Stimulated activated CD4-positive, alpha-beta T cell treated with anti-CD3 and anti-CD28 coated beads, TNF-alpha, amount 100 ng/mL, for 24 hours (primary cell): ENCODE data around the gene MYO1H.
"Not testable (repeated sequence)": the region's sequence is repeated elsewhere in the genome, so short reads cannot be mapped to it uniquely, and the experiment has no call there.

Experiments
- DNase-seq, 3 experiments: peaks; one replicate each; pipeline ENCODE4 v3.0.0-alpha.2; 2020; ENCODE audit warnings: low read depth in 3 of 3

Gene MYO1H, protein sequence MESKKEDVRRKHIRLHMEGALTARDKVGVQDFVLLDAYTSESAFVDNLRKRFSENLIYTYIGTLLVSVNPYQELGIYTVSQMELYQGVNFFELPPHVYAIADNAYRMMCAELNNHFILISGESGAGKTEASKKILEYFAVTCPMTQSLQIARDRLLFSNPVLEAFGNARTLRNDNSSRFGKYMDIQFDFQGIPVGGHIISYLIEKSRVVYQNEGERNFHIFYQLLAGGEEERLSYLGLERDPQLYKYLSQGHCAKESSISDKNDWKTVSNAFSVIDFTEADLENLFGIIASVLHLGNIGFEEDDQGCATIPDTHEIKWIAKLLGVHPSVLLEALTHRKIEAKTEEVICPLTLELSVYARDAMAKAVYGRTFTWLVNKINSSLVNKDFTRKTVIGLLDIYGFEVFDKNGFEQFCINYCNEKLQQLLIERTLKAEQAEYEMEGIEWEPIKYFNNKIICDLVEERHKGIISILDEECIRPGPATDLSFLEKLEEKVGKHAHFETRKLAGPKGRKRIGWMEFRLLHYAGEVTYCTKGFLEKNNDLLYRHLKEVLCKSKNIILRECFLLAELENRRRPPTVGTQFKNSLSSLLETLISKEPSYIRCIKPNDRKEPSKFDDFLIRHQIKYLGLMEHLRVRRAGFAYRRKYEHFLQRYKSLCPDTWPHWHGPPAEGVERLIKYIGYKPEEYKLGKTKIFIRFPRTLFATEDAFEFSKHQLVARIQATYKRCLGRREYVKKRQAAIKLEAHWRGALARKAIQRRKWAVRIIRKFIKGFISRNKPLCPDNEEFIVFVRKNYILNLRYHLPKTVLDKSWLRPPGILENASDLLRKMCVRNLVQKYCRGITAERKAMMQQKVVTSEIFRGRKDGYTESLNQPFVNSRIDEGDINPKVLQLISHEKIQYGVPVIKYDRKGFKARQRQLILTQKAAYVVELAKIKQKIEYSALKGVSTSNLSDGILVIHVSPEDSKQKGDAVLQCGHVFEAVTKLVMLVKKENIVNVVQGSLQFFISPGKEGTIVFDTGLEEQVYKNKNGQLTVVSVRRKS

DNA sequence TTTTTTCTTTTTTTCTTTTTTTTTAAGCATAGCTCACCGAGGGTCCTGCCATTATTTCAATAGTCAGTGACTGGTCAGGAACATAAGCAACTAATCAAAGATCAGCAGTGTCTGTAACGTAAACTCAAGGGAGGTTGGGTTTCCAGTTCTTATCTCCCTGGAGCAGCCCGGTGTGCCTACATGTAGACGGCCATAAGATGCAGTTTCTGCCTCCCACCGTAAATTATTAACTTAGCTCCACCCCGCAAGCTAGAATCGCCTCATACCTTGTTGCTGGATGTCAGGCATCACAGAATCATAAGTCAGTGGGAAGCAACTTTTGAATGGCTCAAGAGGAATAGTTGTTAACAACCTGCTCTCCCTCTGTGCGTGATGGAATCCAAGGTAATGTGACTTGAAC, at the start of gene MYO1H:
Gene MYO1H (plus strand): TSS at position 312 of the 400 bp plus-strand sequence. CDS start 61 bp downstream, at position 373.
- DNase-seq, result no peak

DNA sequence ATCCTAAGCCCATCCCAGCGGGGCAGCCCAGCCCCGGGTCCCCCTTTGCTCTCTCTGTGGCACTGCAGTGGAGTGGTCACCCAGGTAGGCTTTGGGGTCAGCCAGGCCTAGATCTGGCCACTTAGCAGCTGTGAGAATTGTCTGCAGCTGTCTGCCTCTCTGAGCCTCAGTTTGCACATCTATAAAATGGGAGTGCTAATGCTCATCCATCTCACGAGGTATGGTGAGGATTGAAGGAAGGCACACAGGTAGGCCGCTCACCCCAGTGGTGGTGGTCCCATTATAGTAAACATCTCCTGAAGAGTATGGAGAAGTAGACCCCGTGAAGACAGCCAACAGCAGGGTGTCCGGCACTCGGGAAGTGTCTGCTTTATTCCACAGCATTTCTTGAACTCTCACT, 47.9 kb upstream of the MYO1H start:
- DNase-seq, result no peak

DNA sequence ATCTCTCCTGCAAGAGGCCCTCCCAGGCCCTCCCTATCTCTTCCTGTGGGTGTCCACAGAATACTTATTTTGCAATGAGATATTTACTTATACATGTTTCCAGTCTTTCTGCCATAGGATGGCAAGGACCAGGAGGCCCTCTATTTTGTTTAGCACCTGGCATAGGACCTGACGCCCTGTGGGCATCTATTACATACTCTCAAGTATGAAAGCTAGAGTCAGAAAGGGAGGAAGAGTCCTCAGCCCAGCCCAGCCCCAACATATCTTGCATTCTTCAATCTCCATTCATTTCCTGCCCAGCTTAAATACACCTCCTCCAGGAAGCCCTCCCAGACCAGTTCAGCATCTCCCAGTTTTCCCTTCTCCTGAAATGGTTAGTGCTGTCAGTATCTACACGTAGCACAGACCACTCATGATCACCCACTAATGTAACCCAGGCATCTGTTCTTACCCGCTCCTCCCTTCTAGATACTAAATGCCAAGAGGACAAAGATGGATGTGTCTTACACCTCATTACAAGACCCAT, 46.0 kb upstream of the MYO1H start:
- no peak for DNase-seq

DNA sequence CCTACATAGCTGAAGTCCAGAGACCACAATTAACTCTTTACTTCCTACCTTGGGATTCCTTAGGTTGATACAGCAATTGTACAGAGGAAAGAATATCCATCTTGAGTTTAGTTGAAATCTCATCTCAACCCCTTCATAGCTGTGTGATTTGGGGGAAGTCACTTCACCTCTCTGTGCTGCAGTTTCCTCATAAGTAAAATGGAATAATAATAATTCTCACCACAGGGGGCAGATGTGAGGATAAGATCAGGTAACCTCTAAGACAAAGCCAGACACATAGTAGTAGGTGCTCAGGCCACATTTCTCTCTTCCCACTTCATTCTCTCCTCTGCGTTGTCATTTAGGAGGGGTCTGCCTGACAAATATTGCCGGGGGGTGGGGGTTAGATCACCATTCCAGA, 45.3 kb upstream of the MYO1H start:
- no peak for DNase-seq

DNA sequence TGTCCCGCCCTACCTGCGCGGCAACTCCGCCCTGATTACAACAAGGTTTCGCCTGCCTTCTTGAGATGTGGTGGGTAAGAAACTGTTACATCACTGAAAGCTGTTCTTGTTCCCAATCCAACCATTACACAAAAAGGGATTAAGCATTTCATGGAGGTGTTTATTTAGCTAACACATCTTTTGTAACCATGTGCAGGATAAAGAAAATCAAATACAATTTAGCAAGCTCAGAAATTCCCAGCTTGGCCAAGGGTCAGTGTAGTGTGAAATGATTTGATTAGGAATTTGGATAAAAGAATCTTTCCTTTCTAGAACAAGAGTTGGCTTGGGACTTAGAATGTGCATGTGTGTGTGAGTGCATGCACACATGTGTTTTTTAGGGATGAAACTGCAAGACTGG, 44.9 kb upstream of the MYO1H start:
- no peak for DNase-seq

DNA sequence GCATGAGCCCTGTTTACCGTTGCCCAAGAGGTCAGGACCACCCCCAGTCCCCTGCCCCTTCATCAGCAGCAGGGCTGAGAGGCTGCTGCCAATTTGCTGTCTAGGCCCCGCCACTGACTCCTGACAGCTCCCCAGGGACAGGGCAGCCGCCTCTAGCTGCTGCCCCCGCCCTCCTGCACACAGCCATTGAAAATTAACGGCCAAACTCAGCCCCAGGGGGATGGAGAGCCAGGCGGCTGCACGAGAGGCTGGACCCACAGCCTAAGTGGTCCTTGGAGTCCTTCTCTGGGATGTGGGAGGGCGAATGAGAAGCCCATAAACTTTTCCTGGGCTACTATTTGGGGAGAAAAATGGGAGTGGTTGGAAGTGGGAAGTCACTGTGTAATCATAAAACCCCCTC, 43.2 kb upstream of the MYO1H start:
- no peak for DNase-seq

DNA sequence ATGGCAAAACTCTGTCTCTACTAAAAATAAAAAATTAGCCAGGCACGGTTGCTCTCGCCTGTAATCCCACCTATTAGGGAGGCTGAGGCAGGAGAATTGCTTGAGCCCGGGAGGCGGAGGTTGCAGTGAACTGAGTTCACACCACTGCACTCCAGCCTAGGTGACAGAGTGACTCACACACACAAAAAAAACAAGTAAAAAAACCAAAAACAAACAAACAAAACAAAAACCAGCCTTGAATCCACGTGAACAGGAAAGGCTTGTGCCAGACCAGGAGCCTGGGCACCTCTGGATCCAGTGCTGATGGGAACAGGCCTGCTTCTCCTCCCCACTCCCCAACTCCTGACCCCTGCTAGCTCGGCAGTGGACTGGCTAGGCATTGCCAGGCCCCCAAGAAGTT, 42.2 kb upstream of the MYO1H start:
- no peak for DNase-seq

DNA sequence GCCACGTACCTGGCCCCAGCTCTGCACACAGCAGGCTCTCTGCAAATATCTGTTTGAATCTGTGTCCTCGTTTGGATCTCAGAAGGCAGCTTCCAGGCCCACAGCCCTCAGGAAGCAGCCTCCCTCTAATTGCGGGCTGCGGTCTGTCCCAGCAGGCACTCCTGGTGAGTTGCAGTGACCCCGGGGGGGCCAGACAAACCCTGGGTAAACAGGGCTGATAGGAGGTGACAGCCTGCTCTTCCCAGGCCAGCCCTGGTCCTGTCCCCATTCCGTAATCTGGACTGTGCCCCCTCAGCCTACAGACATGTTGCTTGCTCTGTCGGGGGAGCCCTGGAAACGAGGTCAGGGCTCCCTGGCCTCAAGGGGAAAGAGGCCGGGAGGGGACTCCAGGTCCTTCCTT, 40.6 kb upstream of the MYO1H start:
- DNase-seq, result no peak

DNA sequence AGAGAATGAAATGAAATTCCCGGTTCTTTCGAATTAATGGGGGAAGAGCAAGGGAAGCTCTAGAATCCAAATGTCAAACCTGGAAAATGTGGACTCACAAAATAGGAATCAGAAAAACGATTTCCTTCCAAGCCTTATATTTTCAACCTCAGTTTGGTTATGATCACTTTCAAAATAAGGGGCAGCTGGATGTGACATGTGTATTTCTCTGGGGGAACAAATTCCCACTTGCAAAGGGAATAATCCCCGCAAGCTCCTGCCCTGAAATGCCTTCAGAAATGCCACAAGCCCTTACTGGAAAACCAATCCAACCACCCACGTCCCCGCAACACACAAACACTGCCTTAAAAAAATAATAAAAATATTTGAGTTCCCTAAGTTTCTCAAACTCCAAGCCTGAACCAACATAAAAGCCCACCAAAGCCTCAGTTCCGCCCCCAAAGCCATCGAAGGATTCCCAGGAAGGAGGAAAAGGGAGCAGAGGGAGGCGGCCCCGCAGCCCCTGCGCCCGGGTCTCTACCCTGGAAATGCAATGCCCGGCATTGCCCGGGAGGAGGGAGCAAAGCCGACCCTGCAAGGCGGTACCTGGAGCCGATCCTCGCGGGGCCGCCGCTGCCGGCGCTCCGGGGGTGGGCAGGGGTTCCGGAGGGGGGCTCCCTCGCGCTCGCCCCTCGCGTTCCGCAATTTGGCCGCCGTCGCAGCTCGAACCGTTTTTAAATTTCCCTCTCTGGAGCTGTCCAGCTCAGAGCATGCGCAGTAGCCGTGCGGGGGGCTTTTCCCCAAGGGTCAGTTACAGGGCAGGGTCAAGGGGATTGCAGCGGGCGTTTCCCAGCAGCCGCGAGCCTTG, 38.9 kb upstream of the MYO1H start, which contains the start of gene FOXN4:
Gene FOXN4 (minus strand): TSS at position 751 of the 847 bp plus-strand sequence. CDS start 963 bp downstream, outside the sequence.
- no peak for DNase-seq

DNA sequence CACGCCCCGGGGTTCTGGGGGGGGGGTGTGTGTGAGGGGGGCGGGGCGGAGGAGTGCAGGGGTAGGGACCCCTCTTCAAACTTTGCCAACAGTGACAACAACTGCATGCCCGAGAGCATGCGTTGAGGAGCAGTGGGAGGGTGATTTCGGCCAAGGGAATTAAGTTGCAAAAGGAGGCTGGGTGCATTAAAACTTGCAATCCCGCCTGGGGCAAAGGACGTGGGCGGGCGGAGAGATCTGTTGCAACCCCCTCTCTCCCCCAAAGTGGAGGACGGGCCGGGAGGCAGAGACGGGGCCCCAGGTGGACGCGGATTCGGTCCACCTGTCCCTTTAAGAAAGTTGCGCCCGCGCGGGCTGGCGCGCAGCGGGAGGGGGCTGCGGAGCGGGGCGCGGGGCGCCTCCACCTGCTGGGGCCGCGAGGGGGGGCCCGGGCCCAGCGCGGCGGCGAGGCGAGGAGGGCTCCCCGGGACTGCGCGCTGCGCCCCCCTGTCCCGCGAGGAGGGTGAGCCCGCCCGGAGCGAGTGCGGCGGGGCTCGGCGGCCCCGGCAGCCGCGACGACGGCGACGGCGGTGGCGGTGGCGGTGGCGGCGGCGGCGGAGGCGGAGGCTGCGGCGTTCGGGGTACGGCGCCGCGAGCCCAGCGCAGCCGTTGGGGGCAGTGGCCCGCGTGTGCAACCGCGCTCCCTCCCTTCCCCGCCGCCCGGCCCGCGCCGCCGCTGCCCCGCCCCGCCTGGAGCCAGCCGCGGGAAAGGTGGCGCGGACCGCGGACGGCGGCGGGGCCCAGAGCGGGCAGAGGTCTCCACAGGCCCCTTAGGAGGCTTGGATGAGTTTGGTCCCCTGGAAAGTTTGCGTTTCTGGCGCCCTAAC, 38.1 kb upstream of the MYO1H start:
- no peak for DNase-seq

DNA sequence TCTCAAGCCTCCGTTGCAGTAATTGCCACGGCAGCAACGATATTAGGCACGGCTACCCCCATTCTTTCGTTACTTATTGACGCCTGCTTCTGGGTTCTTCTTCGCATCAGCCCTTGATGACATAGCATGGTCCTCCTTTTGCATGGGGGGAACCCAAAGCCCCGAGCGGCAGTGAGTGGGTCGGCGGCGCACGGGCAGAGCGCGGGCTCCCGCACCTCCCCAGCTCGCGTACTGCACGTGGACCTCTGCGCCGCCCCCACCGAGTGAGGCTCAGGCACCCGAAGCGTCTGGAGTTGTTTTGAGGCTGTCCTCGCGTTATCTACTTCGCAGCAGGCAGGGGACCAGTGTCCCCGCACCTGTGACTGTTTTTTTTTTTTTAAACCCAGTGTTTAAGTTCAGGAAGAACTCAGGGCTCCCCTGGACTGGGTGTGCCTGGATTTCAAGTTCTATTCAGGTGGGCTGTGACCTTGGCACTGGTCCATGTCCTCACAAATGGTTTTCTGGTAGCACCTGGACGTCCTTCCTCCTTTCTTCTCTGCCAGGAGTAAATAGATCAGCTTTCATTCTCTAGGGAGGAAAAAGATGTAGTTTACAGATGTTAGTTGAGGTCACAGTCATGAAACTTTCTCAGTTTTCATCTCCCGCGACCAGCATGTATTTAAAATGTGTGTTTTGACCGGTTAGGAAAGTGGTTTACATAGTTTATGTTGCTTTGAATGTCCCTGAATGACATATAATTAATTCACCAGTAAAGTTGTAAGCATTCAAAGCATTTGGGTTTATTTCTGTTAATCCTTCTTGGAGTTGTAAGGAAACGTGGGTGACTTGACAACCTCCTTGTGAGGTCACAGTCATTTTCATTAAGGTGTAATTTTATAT, 37.2 kb upstream of the MYO1H start:
- DNase-seq, result no peak

DNA sequence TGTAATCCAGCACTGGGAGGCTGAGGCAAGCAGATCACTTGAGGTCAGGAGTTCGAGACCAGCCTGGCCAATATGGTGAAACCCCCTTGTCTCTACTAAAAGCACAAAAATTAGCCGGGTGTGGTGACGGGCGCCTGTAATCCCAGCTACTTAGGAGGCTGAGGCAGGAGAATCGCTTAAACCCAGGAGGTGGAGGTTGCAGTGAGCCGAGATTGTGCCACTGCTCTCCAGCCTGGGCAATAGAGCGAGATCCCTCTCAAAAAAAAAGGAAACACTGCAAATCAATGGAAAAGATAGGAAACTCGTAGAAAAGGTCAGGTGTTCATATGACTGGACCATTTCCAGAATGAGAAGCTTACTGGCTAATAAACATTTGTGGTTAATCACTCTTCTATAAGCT, 26.4 kb upstream of the MYO1H start:
- DNase-seq, result not testable (repeated sequence)

DNA sequence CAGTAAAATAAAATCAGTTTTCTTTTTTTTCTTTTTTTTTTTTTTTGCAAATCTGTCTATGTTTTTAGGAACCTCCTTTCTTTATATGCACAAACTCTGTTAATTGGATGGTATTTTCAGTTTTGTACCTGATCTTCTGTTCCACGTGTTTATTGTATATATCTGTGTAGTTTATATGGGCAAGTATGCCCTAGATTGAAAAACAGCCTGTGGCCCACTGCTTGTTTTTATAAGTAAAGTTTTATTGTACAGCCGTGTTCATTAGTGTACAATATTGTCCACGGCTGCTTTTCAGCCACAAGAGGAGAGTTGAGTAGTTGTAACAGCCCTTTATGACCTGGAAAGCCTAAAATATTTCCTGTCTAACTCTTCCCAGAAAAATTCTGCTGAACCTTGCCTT, 18.7 kb upstream of the MYO1H start:
- DNase-seq, result no peak

DNA sequence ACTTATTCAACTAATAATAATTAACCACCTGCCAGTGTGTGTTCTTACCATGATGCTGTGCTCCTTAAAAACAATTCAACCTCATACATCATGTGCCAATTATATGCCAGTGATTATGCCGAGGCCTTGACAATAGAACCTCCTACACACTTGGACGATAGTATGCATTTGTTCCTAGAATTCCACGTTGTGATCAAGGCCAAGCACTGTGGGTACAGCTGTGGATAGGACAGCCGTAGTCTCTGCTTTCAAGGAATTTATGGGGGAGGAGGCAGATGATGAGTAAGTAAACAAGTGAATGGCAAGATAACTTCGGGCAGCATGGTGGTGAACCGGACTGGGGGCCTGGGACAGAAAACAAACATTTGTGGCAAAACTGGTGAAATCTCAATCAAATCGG, 18.0 kb upstream of the MYO1H start:
- DNase-seq, result no peak

DNA sequence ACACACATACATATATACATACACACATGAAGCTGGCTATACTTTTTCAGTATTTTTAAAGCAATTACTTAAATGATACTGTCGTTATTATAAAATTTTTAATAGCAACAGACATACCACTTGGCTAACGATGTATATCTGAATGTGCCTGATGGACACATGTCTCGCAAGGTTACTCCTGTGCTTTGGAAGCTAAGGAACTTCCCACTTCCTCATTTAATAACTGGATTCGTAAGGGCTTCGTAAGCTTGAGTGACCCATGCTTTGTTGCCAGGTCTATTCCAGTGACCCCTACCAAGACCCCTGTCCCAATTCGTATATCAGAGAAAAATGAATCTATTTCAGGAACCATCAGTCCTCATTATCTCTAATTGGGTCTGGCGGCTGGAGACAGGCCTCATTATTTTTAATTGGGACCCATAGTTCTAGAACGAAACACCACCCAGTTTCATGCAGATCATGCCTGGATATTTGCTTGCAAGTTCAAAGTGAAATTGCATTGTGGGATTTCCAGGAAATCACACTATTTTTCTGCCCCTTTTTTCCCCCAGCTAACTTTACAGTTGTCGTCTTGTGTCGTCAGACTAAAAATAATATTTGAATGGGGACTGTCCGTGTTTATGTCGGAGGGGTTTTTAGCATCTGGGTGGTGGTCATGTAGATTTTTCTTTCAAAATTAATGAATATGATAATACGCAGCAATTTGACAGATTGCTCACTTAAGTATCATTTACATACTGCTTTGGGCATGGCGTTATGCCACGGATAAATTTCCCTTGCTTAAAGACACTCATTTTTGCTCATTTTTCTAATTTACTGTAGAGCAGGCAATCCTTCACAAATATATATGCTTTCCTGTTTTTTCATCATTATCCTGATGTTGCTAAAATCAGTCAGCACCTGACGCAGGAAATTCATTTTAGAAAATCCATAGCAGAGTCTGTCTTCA, 17.1 kb upstream of the MYO1H start:
- DNase-seq, result no peak

DNA sequence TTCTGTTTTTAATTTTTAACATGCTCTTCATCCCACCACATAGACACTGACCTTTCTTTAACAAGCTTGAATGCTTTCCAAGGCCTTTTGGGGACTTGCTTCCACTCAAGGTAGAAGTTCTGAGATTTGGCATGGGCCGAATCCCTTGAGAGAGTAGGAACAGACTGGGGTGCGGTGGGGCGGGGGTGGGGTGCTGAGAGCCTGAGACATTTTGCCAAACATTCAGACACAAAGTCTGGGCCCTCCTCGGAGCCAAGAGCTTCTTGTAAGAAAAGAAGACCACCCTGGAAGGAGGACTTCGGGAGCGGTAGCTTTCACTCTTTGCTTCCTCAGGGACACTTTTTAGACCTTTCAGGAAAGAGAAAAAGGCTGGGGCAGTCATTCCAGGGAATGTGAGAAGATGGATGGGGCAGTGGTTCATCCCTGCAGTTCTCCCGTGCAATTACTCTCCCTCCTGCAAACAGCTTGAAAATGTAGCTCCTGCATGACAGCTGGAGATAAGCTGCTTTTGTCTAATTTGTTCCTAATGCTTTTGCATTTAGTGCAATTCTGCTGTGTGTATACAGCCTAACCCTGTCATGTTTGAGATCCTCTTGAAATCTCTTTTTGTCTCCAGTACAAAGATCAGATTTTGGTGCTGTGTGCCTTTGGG, 16.3 kb upstream of the MYO1H start:
- no peak for DNase-seq

DNA sequence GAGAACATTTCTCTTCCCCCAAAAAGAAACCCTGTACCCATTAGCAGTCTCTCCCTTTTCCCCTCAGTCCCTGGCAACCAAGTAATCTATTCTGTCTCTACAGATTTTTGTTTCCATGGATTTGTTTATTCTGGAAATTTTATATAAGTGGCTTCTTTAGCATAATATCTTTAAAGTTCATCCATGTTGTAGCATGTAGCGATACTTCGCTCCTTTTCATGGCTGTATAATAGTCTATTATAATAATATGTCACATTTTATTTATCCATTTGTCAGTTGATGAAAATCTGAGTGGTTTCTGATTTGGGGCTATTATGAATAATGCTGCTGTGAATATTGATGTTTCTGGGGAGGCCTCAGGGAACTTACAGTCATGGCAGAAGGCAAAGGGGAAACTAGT, 12.8 kb upstream of the MYO1H start:
- no peak for DNase-seq

DNA sequence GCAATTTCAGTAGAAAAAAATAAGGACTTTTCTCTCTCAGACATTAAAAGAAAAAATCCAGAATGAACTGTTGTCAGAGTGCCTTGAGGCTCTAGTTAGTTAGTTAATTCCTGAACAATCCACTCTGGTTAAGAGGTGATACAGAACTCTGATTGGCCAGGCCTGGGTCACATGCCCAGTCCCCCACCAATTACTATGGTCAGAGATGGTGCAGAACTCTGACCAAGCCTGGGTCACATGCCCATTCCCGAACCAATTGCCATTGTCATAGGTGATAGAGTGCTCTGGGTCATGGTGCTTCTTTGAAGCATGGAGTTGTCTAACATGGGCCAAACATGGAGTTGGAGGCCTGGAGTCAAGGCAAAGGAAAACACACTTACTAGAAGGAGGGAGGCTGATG, 11.1 kb upstream of the MYO1H start:
- DNase-seq, result no peak
